GM19395 (cell line): Measurements from ENCODE around the gene YEATS4.

Experiments used
- ATAC-seq: cut with Tn5 transposase; IDR thresholded peaks from one replicate; pipeline ENCODE4 v1.9.1; 2021; ENCODE audit warnings: mild to moderate bottlenecking, moderate library complexity; ENCODE audit not compliant: unreplicated experiment

YEATS4 gene

GRCh38 chr12:69430942-69431590 lies 71.5 kb downstream of the YEATS4 start:
- ATAC-seq = no peak

GRCh38 chr12:69431591-69432222 lies 72.2 kb downstream of the YEATS4 start:
- ATAC-seq = no peak

GRCh38 chr12:69433653-69434052 lies 74.1 kb downstream of the YEATS4 start:
- ATAC-seq = no peak

- ATAC-seq = no peak
Observed at GRCh38 chr12:69435644-69436043, 76.1 kb downstream of the YEATS4 start.

- ATAC-seq = no peak
Observed at GRCh38 chr12:69437073-69437472, 77.5 kb downstream of the YEATS4 start.

- ATAC-seq = no peak
Observed at GRCh38 chr12:69438539-69438938, 79.0 kb downstream of the YEATS4 start.

GRCh38 chr12:69440016-69440415 lies 80.5 kb downstream of the YEATS4 start:
- ATAC-seq = no peak
